HPDE6-E6E7 (cell line): Measurements from ENCODE around the gene ACSS1.

Source experiments
- DNase-seq: peaks from one replicate; pipeline ENCODE4 v3.0.0; 2011; ENCODE audit warnings: missing footprints; ENCODE audit errors: extremely low spot score

The ACSS1 gene

GRCh38 chr20:24971376-24972101, 86.4 kb downstream of the ACSS1 start:
- DNase-seq = no peak

DNA sequence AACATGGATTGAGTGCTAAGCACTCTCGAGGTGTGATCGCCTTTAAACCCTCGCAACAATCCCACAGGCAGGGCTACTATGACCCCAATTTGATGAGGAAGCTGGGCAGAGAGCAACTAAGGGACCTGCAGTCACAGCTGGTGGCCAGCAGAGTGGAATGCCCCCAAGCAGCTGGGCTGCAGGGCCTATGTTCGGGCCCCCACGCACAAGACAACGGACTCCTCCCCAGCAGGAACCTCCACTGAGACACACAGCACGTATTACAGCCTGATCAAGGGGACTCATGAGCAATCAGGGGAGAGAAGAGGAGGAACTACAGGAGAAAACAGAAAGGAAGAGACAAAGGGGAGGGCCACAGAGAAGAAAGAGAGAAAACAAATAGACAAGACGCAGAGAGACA, 87.2 kb downstream of the ACSS1 start:
- DNase-seq = no peak

GRCh38 chr20:24970030-24970553, 87.8 kb downstream of the ACSS1 start:
- DNase-seq = no peak

DNA sequence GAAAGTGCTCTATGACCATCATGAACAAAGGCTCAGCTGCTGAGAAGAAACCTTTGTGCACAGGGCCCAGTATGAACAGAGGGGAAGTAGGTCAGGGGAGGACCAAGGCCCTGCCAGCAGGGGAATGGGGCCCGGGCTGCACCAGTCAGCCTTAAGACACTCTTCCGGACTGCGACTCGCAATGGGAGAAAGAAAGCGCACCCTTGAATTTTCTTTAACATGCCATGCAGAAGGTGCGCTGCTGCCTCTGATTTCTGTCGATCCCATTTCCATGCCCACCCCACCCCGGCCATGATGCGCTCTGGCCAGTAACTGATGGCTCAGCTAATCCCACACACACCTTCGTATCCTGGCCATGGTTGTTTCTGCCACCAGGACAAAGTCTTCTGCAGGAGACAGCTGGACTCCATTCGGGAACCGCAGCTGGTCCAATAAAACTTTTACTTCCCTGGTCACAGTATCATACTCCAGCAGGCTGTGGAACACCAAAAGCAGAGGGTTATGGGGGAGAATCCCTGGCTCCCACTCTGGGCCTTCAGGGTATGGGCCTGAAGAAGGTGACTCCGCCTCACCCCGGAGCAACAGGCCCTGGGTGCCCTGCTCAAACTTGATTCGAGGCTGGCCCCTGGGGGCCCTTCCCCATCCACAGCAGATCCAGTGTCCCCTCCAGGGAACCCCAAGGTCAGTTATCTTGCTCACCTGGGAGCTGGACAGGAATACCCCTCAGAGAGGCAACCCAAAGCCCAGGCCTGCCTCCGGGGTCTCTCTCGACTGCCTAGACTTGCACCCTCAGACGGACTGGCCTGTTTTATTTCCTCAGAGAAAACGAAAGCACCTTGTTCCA, 88.5 kb downstream of the ACSS1 start:
- no peak for DNase-seq

GRCh38 chr20:24968278-24968800, 89.6 kb downstream of the ACSS1 start:
- no peak for DNase-seq

DNA sequence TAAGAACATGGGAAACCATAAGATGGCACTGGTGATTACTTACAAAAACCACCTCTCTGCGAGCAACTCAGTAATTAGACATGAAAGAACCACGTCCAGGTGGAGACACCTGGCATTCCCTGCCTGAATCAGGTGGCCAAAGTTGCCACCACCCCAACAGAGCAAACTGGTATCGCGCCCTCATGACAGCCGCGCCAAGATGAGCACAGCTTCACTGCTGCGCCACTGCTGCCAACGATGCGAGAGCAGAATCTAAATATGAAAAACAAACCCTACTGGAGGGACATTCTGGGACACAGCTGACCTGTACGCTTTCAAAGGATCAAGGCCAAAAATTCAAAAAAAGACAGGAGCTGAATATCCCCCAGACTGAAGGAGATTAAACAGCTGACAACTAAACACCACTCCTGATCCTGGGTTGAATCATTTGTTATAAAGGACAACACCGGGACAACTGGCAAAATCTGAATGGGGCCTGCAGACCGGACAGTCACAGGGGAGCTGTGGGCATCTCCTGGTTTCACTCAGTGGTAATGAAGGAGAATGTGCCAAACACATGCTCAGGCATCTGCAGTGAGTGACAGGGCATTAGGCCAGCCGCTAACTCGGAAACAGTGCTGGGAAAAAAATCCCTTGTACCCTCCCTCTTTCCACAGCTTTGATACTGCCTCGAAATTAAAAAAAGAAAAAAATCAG, 91.5 kb downstream of the ACSS1 start:
- DNase-seq = no peak

- DNase-seq = no peak
Measured at GRCh38 chr20:24965065-24965919, 92.6 kb downstream of the ACSS1 start.

DNA sequence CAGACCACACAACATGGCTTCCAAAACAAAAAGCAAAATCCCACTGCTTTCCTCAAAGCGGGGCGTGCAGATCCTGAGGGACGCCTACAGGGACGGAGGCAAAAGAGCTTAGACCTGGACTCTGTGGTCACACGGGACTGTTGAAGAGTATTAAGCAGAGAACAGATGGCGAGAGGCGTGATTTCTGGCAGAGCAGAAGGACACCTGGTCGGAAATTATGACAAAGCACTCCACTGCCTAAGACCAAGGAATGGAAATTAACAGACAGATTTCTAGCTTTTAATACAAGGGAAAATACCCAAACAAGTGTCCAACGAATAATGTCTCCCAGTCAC, 93.5 kb downstream of the ACSS1 start:
- no peak for DNase-seq

DNA sequence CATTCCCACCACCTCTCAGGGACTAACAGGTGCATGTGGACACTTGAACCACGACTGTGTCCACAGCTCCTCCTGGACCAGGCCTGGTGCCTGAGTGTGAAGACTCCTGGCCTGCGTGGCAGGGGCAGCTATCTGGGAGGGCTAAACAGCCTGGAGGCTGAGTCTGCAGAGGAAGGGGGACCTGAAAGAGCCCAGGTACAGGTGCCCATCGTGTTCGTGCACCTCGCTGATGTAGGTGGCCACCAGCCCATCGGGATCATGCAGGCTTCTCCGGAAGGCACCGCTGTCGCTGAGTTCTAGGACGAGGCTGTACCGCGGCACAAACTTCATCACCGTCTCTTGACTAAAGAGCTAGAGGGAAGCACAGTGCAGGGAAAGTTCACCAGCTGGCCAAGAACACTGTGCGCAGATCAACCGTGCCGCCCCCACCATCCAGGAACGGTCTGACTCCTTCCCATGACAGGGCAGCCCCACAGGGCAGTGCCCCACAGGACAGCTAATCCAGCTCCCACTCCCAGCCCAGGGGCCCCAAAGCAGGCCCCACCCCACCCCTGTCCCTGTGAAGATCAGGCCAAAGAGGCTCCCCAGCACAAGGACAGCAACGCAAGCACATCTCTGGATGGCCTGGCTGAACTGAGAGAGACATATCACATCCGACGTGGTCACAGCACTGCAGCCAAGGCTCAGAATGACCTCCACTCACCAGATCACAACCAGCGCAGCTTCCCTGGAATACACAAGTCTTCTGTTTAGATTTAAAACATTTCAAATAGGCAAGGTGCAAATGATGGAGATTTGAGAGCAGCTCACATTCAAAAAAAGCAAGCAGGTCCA, 94.0 kb downstream of the ACSS1 start:
- DNase-seq = no peak

GRCh38 chr20:24962510-24962909, 95.4 kb downstream of the ACSS1 start:
- DNase-seq = no peak

- DNase-seq = no peak
Measured at GRCh38 chr20:24962182-24962492, 95.8 kb downstream of the ACSS1 start.

- no peak for DNase-seq
Measured at GRCh38 chr20:24961384-24962181, 96.4 kb downstream of the ACSS1 start.

GRCh38 chr20:24960861-24961260, 97.1 kb downstream of the ACSS1 start:
- no peak for DNase-seq

- DNase-seq = no peak
Measured at GRCh38 chr20:24960302-24960801, 97.6 kb downstream of the ACSS1 start.

DNA sequence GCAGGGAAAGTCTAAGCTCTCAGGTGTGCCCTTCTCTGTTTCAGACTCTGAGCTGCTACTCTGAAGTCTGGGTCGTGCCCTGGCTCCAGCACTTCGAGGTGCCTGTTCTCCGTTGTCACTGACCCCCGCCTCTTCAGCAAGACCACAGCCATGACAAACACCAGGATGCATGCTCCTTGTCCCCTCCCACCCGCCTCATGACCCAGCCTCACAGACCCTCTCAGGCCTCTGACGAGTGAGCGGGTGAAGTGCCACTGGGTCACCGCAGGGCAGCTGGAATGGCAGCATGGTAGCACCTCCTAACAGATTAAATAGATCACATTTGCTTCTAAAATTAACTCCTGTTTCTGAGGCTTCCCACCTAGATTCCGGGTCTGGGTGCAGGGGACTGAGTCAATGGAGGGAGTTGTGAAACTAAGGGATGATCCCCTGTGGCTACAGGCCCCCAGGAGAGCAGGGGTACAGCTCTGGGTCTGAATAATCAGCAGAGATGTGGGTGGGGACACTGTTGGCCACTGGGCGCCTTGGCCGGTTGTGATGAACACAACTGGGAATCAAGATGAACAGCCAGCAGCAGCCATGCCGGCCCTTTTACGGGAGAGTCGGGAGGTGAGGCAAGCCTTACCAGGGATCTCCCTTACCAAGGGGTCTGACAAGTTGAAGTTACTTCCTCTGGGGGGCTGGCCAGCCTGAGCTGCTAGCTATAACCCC, 98.2 kb downstream of the ACSS1 start:
- DNase-seq = no peak

DNA sequence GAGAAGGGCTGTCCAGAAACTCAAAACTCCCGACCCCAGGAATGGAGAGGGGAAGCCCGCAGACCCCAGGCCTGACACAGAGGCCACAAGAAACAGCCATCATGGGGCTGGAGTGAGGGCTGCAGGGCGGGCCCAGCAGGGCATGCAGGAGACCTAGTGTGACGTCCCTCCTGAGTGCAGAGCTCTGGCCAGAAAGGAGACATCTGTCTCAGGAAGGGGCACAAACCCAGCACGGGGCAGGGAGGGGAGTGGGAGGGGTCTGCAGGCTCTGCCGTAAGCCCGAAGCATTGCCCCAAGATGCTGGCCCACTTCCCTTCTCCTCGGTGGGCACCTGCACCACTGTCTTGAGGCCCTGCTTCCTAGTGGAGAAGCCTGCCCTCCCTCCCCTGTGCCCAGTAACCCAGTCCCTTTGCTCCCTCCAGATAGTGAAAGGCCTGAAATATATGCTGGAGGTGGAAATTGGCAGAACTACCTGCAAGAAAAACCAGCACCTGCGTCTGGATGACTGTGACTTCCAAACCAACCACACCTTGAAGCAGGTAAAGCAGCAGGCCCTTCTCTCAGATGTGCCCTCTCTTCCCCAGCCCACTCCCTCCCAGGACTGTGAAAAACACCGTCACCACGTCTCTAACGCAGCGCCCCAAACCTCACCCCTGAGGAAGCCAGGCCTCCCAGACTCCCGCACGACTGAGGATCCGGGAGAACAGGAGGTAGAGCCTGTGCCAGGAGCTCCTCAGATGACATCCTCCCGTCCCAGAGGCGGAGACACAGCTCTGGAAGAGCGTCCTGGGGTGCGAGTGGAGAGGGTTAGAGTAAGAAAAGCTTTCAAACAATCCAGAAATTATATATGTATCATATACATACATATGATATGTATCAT, 99.2 kb downstream of the ACSS1 start:
- no peak for DNase-seq

DNA sequence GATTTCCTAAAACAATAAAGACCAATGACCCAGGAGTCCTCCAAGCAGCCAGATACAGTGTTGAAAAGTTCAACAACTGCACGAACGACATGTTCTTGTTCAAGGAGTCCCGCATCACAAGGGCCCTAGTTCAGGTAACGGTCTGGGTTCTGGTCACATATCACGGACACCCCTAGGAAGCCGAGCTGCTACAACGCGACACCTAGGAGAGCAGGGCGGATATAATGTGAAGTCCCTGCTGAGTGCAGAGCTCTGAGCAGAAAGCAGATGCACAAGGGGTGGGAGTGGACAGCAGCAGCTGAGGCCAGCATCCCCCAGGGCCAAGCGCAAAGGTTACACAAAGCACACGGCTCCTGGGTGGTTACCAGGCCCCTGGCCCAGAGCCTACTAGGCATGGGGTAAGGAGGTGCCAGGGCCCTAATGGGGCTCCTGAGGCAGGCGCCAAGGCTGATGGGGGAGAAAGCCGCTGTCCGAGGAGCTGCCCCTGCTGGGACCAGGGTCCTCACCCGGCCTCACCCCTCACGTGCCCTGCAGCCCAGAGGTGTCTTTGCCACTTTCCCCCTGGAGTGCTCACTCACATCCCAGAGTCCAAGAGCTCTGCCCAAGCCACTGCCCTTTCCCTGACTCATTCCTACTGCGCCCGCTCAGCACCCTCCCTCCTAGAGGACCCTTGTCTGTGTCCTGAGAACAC, 100.5 kb downstream of the ACSS1 start:
- DNase-seq = no peak
